GM12801 (cell line): Measurements from ENCODE around the gene DEGS1.

Experiments used
- CTCF ChIP-seq: IDR thresholded peaks from one replicate; pipeline ENCODE4 v1.5.1; 2011; ENCODE audit warnings: control low read depth; ENCODE audit not compliant: insufficient read length; ENCODE audit errors: extremely low read depth

Gene DEGS1

GRCh38 chr1:224182866-224183590 is at the start of gene DEGS1:
DEGS1 (plus strand) TSS chr1:224183240; CDS start chr1:224183337, 97 bp downstream.
- no peak for TF ChIP-seq CTCF

- no peak for TF ChIP-seq CTCF
These were observed 49.2 kb upstream of the DEGS1 start for GRCh38 chr1:224133741-224134299.

- no peak for TF ChIP-seq CTCF
These were observed 45.5 kb upstream of the DEGS1 start for GRCh38 chr1:224137518-224137917.

GRCh38 chr1:224138198-224138597 is 44.8 kb upstream of the DEGS1 start:
- TF ChIP-seq CTCF = no peak

GRCh38 chr1:224141693-224142092 is 41.3 kb upstream of the DEGS1 start:
- TF ChIP-seq CTCF = no peak

- TF ChIP-seq CTCF = no peak
These were observed 33.3 kb upstream of the DEGS1 start for GRCh38 chr1:224149709-224150108.

- no peak for TF ChIP-seq CTCF
These were observed 31.9 kb upstream of the DEGS1 start for GRCh38 chr1:224151117-224151516.
